Measurements from ENCODE around the gene TMEM212.

TMEM212 gene

DNA sequence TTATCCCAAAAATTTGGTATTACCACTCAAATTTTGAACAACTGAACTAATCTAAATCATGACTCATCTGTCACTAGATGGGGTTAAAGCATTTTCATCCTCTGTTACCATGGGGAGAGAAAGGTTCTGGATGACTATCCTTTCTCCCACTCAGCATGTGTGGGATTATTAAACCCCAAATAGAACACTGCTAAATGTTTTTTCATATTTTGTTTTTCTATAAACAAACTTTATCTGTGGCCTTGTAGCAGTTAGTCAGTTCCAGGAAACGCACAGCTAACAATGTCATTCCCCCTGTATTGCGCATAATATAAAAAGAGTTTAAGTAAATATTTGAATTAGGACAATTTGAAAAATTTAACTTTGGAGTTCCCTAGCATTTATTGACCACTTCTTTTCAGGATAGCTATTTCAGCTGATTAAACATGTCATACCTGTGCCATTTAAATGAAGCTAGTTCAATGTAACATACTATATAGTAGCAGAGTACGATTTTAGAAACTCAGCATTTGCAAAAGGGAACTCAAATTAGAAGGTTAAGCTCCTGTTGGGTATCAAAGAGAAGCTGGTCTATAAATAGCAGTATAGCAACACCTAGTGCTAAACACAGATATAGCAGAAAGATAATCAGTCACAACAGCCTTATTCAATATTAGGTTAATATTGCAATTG lies 9.2 kb upstream of the TMEM212 start:
- DNase-seq (ENCODE audit: low read depth in 1 of 2, low spot score in 1 of 2): no peak

DNA sequence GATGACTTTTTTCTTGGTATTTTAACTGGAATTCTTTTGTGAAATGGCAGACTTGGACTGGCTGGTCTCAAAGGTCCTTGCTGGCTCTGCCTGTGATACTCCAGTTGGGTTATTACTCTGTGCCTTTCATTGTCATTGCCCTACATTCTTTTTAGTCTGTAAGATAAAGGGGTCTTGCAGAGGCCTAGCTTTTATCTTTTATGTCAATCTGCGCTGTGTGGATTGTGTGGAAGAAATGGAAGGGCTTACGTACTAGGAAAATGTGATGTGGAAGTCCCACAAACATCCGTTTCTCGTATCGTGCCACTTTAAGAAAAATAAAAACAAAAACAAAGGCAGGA lies 8.7 kb upstream of the TMEM212 start:
- DNase-seq (ENCODE audit: low read depth in 1 of 2, low spot score in 1 of 2): no peak

DNA sequence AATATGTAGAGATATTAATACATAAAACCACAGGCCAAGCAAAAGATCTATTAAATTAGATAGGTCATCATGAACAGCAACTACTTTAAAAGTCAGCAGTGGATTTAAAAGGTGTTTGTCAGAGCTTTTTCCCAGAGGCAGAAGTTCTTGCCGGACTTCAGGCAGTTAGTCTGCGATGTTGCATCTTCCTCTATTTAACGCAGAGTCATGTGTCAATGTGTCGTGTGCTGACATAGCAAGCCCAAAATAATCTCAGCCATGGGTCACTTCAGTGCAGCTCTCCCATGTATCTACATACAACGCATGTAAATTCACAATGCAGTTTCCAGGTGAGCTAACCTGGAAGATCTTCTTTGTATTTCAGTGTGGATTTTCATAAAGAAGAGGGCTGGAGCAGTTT lies 8.0 kb upstream of the TMEM212 start:
- DNase-seq (ENCODE audit: low read depth in 1 of 2, low spot score in 1 of 2): no peak

DNA sequence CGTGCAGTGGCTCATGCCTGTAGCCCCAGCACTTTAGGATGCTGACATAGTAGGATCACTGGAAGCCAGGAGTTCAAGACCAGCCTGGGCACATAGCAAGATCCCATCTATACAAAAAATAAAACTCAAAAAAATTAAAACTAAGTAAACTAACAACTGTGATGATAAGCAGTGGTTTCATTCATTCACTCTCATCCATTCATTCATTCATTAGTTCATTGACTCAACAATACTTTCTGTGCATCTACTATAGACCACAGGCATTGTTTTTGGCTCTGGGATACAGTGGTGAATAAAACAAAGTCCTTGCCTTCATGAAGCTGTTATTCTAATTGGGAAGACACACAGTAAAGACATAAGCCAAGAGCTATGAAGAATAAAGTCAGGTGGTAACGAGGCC lies 7.5 kb upstream of the TMEM212 start:
- no peak for DNase-seq (ENCODE audit: low read depth in 1 of 2, low spot score in 1 of 2)

DNA sequence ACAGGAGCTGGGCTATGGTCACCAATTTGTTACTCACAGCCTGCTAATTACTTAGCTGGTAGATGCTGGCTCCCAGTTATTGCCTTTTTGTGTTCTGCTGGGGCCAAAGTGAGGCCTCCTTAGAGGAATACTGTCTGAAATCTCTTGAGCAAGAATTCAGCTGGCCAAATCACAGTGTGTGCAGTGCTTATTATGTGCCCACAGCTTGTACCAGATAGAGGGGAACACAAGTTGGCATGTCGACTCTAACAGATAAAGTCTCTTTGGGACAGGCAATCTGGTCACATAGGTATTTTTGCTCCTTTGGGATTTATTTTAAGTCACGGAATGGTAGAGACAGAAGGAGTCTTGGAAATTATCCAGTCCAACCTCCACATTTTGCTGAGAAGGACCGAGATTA lies 6.3 kb upstream of the TMEM212 start:
- DNase-seq (ENCODE audit: low read depth in 1 of 2, low spot score in 1 of 2): no peak

DNA sequence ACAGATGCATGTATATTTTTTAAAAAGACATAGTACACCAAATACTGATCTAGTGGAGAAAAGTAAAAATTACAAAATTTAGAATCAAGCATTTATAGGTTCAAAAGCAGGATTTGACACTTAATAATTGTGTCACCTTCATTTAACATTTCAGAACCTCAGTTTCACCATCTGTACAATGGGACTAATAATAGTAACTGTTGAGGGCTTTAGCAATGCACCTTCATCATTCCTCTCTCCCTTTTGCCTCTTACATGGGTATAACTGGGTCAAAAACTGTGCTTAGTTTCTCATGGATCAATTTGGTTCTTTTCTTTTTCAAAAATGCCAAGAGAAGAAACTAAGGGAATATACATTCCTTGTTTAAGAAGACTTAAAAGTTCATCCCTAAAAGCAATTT lies 5.5 kb upstream of the TMEM212 start:
- DNase-seq (ENCODE audit: low read depth in 1 of 2, low spot score in 1 of 2): no peak

DNA sequence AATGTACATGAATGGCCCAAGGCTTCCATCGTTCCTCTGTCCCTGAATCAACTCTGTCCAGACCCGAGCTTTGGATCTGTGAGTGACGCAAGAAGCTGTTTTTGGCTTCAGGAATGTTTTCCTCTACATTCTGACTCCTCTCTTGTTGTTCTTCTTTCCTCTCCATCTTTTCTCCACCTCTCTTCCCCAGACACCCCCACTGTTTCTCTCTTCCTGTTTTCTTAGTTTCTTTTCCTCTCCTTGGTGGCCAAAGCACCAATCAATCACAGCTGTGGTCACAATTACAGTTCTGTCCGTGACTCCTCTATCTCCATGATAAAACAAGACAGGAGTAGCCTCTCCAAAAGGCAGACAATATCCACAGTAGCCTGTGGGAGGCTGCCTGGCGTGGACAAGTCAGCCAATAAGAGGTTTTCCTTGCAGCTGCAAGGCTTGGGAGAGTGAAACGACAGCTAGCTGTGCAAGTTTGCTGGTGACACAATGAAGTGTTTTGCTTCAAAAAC lies 4.9 kb upstream of the TMEM212 start:
- no peak for DNase-seq (ENCODE audit: low read depth in 1 of 2, low spot score in 1 of 2)

DNA sequence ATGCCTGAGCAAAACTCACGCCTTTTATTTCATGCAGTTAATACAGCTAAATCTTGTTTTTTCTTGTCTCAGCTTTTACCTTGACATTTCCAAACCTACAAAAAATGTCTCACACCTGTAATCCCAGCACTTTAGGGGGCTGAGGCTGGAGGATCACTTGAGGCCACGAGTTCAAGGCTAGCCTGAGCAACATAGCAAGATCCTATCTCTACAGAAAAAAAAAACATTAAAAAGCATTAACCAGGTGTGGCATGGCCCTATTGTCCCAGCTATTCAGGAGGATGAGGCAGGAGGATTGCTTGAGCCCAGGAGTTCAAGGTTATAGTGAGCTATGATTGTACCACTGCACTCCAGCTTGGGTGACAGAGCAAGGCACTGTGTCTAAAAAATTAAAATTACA lies 3.9 kb upstream of the TMEM212 start:
- no peak for DNase-seq (ENCODE audit: low read depth in 1 of 2, low spot score in 1 of 2)

DNA sequence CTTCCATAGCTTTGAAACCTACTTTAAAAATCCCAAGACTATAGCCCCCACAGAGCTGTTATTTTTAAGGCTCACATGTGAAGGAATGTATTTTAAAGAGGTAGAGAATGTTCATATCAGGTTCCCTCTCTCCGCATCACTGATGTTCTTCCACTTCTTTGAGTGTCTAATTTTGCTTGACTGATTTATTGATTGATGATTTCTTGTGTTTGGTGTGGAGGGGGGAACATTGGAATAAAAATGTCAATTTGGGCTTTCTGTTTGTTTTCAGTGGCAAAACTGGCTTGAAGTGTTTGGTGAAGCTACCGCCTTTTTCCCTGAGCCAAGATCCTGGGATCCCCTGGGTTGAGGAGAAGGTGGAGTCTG lies 2.7 kb upstream of the TMEM212 start:
- no peak for DNase-seq (ENCODE audit: low read depth in 1 of 2, low spot score in 1 of 2)

DNA sequence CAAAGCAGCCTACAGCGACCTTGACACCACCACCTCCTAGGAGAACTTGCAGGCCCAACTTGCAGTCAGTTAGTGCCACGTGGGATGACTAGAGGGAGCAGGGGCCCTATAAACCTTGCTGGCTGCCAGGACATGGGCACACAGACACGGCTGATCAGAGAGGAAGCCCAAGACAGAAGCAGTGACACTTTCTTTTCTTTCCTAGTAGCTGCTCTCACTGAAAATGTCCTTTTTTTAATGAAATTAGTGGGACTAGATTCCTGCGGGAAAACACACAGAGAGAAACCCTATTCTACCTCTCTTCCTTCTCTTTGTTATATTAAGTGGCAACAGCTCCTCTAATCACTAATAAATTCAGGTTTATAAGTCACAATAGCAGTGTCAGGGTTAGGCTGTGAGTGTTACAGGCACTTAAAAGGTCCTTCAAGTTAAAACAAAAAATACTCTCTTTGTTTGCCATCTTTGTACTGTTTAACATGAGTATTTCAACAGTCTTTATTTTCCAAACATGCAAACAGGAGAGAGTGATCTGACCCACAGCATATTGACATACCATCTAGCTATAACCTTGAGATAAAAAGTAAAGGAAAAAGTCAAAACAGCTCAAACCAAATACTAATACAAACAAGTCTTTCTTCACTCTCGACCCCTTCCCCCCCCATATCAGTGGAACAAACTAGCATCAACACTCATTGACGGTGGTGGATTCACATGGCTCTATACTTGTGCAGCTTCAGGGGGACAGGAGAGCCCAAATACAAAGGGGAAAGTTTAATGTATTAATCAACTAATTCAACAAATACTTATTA lies 2.1 kb upstream of the TMEM212 start:
- DNase-seq (ENCODE audit: low read depth in 1 of 2, low spot score in 1 of 2): no peak

DNA sequence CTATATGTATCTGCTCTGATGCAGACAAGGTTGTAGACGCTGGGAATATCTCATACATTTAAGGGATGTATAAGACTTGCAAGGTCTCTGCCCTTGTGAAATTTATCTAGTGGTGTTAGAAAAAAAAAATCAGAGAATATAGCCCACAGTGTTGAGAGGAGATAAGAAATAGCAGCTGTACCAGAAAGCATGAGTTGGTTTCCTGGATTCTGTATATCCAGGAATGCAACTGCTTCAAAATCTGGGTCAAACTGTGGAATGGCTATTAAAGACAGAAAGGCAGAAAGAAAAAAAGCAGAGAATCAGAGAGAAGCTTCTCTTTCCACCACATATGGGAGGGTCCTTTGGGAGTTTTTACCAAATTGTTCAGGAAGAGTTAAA lies 1.5 kb upstream of the TMEM212 start:
- no peak for DNase-seq (ENCODE audit: low read depth in 1 of 2, low spot score in 1 of 2)

DNA sequence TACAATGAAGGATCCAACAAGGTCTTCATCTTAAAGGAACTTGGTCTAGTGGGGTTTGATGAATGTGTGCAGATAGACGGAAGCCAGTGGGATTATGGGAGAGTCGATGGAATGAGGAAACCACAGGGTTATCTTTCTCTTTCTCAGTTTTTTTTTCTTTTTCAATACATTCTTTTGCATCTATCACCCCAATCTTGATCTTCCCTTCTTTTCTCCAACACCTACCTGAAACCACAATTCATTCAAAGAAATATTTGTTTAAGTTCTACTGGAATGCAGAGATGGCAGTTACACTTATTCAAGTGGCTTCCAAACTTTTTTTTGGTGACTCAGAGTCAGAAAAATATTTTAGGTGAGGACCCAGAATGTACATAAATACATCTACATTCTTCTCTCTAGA lies 1.7 kb downstream of the TMEM212 start:
- no peak for DNase-seq (ENCODE audit: low read depth in 1 of 2, low spot score in 1 of 2)

DNA sequence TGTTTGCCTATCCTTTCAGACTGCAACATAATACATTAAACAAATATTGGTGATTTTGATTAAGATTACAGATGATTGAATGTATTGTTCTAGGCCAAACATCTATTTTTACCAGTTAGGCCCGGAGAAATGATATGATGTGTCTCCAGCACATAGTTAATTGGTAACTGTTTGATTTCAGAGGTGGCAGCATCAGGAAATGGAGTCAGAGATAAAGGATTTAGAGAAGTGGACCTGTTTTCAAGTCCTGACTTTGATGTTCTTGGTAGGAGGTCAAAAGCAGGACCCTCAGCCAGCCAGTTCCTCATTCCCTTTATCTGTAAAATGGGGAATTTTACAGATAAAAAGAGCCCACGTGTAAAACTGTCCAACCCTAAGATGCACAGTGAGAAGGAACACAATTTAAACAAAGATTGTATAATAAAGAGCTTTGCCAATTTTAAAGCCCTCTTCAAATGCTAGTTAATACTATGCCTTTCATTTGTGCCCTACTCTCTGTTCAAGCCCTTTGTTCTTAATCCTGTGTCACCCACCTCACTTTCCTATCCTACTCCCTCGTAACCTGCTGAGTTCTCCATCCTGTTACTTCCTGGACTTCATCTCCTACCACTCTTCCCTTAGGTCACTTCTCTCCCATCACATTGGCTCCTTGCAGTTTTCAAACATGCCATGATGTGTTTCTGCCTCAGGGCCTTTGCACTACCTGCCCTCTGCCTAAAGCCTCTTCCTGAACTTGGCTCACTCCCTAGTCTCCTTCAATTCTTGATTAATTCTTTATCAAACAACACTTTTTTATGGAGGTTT lies 2.5 kb downstream of the TMEM212 start:
- DNase-seq (ENCODE audit: low read depth in 1 of 2, low spot score in 1 of 2): no peak

DNA sequence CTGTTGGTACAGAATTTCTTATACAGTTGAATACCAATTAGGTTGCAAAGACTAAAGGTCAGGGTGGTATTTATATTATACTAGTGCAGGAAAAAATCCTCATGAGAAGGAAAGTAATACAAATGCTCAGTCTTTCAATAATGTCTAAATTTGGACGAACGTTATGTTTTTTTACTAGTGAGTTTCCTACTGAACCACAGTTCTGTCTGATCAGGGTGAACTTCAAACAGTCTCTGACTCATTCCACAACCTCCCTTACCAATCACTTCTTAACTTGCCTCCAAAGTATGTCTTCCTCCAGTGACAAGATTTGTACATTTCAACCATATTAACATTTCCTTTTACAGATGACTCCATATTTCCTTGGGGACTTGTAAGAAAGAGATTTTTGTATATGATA lies 3.4 kb downstream of the TMEM212 start:
- peak in 1 of 2 donors; percentile 5 for DNase-seq (ENCODE audit: low read depth in 1 of 2, low spot score in 1 of 2)

DNA sequence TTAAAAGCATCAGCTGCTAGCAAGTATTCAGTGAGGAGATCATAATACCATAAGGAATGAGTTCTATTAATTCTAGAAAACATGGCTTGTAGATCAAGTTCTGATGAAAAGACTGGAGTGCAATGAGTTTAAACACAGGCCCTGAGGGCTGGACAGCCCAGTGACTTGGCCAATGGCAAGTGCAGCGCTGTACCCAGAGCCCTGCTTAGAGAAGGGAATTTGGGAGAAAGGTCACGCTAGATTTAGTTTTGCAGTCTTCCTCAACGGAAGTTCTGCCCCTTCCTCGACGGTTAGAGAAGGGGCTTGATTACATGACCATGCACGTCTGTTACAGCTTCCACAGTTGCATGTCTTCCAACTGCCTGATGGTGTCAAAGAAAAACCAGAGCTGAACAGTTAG lies 4.0 kb downstream of the TMEM212 start:
- no peak for DNase-seq (ENCODE audit: low read depth in 1 of 2, low spot score in 1 of 2)

DNA sequence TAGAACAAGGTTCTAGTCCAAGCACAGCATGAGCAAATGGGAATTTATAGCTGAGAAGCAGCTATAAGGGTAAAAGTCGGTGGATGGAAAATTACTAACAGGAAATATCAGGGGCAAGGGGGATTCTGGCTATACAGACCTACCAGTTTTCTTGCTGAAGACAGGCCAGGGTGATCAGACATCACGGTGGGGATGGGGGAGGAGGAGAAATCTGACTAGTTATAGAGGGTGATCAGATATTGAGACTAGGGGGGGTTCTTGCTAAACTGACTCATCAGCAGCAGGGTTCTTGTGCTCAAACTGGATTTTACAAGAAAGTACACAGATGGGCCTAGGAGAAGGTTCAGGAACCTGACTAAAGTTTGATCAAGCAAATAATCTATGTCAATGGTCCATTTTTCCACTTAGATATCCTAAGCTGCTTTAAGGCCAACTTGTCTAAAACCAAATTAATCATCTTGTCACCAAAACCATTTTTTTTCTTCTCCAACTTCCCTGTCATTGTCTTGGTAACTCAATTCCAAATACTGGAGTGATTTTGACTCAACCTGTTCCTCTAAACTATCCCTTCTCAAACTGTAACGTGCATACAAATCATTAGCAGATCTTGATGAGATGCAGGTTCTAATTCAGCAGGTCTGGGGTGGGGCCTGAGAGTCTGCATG lies 4.6 kb downstream of the TMEM212 start:
- DNase-seq (ENCODE audit: low read depth in 1 of 2, low spot score in 1 of 2): no peak

DNA sequence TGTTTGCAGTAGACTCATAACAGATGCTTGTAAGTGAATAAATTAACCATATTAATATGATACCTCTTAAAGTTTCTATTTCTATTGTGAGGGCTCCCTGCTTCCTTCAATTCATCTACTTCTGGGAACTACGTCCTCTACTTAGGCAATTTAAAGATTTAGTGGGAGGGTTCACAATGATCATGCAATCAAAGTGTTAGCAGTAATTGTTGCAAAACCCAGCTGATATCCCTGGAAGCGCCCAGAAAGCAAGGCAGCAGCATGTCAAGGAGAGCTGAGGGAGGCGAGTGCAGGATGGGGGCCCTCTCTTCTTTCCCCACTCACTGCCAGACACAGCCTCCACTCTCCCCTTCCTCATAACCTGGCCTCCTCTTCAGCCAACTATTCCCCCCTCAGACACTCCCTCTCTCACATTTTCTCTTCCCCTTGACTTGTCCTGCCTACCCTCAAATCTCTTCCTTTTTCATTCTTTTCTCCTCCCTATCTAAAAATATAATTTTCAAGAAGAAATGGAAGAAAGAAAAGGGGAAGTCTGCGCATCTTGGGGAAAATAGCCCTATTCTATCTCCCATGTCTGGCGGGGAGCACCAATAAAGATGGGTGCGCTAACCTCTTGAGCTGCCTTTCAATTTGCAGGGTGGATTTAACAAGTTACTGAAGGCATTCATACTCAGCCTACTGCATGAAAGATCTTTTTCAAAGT lies 6.6 kb downstream of the TMEM212 start:
- no peak for DNase-seq (ENCODE audit: low read depth in 1 of 2, low spot score in 1 of 2)

DNA sequence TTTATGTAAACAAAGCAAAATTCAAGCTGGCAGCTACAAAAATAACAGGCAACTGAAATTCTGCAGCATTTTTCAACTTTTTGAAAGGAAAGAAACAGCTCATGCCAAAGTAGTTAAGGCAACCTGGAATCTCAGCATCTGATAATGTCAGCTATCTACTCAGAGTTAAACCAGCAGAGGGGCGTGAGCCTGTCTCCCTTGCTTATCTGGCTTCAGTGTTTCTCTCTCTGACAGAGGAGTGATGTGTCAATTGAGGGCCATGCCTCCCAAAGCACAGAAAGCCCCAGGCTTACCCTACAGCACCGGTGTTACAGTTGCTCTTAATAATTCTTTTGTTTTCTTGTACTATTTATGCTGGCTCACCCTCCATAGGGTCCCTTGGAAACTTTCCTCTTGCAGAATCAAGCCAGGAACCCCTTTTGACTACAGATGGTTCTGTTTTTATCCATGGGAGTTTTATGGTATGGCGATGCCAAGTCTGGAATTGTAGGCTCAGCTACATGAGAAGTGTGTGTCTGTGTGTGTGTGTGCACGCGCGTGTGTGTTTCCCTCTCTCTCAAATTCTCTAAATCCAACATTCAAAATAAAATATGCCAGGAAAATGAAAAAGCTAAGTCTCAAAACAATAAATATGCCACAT lies 7.3 kb downstream of the TMEM212 start:
- DNase-seq (ENCODE audit: low read depth in 1 of 2, low spot score in 1 of 2): no peak

DNA sequence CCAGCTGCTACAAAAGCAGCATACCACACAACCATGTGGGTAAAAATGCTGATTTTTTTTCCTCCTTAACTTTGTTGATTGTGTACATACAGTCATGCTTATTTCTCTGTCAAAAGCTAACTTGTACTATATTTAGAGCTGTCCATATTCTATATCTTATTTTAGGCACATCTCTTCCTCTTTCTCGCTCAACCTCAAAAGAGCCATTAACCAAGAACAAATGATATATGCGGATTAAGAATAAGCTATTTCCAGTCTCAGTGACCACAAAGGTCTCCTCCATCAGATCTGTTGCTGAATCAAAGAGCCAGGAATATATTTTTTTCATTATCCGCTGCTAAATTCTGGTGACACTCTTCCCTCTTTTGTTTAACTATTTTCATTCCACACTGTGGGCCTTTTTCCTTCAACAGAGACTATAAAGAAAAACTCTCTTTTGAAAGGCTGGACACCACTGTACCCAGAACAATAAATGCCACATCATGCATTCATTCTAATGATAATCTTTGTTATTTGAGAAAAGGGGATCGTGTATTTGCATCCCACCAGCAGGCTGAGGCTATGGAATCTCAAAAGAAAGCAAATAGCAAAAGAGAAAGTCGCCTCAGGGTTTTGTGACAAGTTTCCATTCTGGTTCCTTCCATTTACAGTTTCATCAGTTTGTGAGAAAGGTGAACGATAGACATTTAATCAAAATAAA lies 8.0 kb downstream of the TMEM212 start:
- DNase-seq (ENCODE audit: low read depth in 1 of 2, low spot score in 1 of 2): no peak

DNA sequence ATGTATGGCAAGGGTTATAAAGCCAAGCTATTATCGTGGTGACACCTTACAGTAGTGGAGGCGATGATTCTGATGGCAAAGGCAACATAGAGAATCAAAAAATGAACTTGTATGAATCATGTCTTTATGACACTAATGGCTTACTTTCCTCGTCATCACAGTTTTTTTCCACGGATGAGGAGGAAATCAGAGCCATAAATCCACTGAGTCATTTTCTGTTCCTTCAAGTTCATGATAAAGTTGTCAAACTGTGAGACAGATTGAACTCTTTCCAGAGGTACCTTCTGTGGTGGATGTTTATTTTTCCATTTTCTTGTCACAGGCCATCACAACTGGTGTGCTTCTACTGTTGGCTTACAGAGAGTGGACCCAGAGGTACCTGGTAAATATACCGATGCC lies 8.5 kb downstream of the TMEM212 start:
- no peak for DNase-seq (ENCODE audit: low read depth in 1 of 2, low spot score in 1 of 2)
